ENCODE results near the gene MRPL28.
"Not testable (repeated sequence)": the region's sequence is repeated elsewhere in the genome, so short reads cannot be mapped to it uniquely, and the experiment has no call there.

MRPL28 gene

GRCh38 chr16:370443-370842 lies at the start of gene MRPL28:
Gene MRPL28, minus strand, starts transcription at chr16:370538. Its CDS starts 320 bp downstream, at chr16:370218.
- peak; percentile 47 for DNase-seq

- not testable (repeated sequence) for DNase-seq
Observed at GRCh38 chr16:415170-415498, 44.8 kb upstream of the MRPL28 start.

- no peak for DNase-seq
Observed at GRCh38 chr16:414395-415169, 44.2 kb upstream of the MRPL28 start.

- DNase-seq, result no peak
Observed at GRCh38 chr16:411576-412265, 41.4 kb upstream of the MRPL28 start.

- DNase-seq, result no peak
Observed at GRCh38 chr16:410516-411178, 40.3 kb upstream of the MRPL28 start.

GRCh38 chr16:407253-407652 lies 36.9 kb upstream of the MRPL28 start:
- no peak for DNase-seq

- DNase-seq, result no peak
Observed at GRCh38 chr16:405548-406506, 35.5 kb upstream of the MRPL28 start.

- no peak for DNase-seq
Observed at GRCh38 chr16:404971-405486, 34.7 kb upstream of the MRPL28 start.

- DNase-seq, result no peak
Observed at GRCh38 chr16:401468-402348, 31.4 kb upstream of the MRPL28 start, which contains the start of gene DECR2. Gene DECR2, plus strand, starts transcription at chr16:401885. Its CDS starts 79 bp downstream, at chr16:401964.

GRCh38 chr16:400061-400591 lies 29.8 kb upstream of the MRPL28 start:
- no peak for DNase-seq

- DNase-seq, result no peak
Observed at GRCh38 chr16:399340-400019, 29.1 kb upstream of the MRPL28 start.

- no peak for DNase-seq
Observed at GRCh38 chr16:398561-399339, 28.4 kb upstream of the MRPL28 start.

- DNase-seq, result no peak
Observed at GRCh38 chr16:397736-398332, 27.5 kb upstream of the MRPL28 start.

GRCh38 chr16:397135-397661 lies 26.9 kb upstream of the MRPL28 start, which contains the start of gene NME4:
Gene NME4, plus strand, starts transcription at chr16:397199. Its CDS starts 24 bp downstream, at chr16:397223.
- DNase-seq, result no peak

- no peak for DNase-seq
Observed at GRCh38 chr16:396605-397004, 26.3 kb upstream of the MRPL28 start.

- no peak for DNase-seq
Observed at GRCh38 chr16:396199-396598, 25.9 kb upstream of the MRPL28 start.

- no peak for DNase-seq
Observed at GRCh38 chr16:392450-393030, 22.2 kb upstream of the MRPL28 start.

- no peak for DNase-seq
Observed at GRCh38 chr16:391885-392335, 21.6 kb upstream of the MRPL28 start.

Data from SIG-M5 (cell line).